Stimulated activated CD4-positive, alpha-beta T cell treated with anti-CD3 and anti-CD28 coated beads, Interleukin-4, amount 100 ng/mL, for 24 hours (primary cell): ENCODE results near the gene USP2.

Experiments used
- DNase-seq: peaks from one replicate; pipeline ENCODE4 v3.0.0-alpha.2; 2020

USP2 gene

DNA sequence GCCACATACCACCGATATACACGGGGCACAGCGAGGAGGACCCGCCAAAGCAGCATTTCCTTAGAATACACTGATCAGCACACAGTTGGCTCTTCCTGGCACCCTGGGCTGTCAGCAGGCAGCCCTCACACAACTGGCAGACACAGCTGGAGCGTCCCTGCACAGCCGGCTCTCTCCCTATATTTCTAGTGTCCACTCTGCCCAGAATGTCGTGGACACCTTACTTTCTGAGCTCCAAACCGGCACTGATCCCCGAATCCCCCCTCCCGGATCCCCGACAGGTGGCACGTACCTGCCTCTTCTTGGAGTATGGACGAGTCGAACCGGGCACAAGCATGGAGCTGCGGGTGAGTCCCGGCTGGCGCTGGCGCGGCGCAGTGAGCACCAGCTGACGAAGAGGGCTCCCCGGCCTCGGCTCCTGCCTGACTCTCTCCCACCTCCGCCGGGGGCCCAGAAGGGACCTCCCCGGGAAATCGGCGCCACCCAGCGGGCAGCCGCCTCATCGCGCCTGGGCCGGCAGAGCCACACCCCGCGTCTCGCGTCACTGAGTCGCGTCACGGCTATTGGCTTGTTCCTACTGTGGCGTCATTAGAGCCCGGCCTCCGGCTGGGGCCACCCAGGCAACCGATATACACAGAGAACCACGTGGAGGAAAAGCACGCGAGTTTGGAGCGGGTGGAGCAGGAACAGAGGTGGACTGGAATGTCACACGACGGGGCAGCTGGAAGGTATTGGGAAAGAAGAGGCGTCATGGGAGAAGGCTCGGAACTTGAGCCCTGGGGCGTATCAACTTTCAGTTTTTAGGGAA, at the start of gene USP2:
USP2 (minus strand) TSS at position 510 of the 808 bp plus-strand sequence. CDS start 8,210 bp downstream, outside the sequence.
- DNase-seq, result peak; percentile 96

GRCh38 chr11:119427279-119427678, 45.8 kb upstream of the USP2 start:
- DNase-seq, result no peak

DNA sequence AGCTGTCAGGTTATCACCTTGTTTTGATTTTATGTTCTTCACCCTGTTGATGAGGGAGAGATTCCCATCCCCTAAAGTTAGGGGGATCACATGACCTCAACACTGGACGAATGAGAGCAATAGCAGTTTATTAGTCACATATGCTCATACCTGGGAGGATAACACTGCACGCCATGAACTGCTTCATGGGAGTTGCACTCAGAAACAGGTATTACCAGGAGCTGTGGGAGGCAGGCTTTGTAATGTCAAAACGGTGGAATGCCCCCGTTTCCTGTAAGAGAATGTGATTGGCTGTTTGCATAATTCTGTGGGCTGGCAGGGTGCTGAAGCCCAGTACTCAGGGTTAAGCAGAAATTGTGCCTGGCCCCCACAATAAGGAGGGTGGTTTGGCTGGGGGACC, 44.7 kb upstream of the USP2 start:
- DNase-seq, result no peak

GRCh38 chr11:119424775-119425174, 43.3 kb upstream of the USP2 start:
- DNase-seq, result no peak

GRCh38 chr11:119424276-119424675, 42.8 kb upstream of the USP2 start:
- no peak for DNase-seq

- DNase-seq, result no peak
These were observed 42.2 kb upstream of the USP2 start for GRCh38 chr11:119423509-119424254.

- DNase-seq, result no peak
These were observed 41.5 kb upstream of the USP2 start, which contains the start of gene THY1 for GRCh38 chr11:119422809-119423508. Gene THY1, minus strand, starts transcription at chr11:119423172. Its CDS starts 2,267 bp downstream, at chr11:119420905.

DNA sequence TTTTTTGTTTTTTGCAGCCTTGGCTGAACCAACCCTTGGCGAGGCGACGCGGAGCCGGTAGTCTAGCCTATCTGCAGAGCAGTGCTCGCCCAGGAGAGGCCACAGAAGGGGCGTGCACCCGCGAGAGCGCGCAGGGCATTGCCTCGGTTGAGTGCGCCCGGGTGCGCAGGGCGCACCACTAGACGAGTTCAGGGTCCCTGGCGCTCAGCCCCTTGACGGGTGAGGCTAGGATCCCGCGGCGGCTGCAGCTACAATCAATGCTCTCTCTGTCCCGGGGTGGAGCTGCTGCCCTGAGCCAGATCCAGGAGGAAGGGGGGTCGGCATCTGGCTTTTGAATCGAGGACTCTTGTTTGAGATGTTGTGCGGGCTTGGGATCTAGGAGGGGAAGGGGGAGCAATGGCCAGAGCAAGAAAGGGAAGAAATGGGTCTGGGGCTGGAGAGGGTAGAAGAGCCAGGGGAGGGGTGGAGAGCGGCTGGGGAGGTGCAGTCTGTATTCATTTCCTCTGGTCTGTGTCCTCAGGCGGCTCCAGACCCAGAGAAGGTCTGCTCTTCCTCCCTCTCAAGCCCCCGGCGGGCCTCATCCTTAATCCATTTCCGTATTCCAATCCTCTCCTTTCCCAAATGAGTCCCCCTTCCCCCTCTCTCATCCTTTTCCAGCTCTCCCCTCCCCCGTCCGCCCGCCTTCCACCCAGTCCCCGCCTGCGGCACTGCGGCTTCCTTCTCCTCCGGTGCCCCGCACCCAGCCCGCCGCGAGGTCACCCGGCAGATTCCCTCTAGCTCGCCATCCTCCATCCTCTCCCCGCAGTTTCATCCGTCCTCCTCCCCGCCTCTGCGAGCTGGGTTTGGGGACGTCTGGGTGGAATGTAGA, 40.7 kb upstream of the USP2 start:
- DNase-seq, result no peak

DNA sequence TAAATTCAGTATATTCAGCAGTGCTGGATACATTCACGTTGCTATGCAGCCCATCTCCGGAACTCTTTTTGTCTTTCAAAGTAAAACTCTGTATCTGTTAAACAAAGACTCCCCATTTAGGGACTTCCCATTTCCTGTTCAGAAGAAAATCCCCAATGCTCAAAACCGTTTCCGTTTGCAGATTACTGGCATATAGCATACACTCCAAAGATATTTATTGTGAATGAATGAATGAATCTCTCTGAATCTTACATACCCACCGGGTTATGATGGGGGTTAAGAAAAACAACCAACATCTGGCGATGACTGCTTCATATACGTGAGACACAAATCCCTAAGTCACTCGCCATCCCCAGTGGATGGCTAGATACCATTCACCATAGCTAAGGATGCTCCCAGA, 39.9 kb upstream of the USP2 start:
- DNase-seq, result no peak

GRCh38 chr11:119420631-119421030, 39.1 kb upstream of the USP2 start:
- no peak for DNase-seq

DNA sequence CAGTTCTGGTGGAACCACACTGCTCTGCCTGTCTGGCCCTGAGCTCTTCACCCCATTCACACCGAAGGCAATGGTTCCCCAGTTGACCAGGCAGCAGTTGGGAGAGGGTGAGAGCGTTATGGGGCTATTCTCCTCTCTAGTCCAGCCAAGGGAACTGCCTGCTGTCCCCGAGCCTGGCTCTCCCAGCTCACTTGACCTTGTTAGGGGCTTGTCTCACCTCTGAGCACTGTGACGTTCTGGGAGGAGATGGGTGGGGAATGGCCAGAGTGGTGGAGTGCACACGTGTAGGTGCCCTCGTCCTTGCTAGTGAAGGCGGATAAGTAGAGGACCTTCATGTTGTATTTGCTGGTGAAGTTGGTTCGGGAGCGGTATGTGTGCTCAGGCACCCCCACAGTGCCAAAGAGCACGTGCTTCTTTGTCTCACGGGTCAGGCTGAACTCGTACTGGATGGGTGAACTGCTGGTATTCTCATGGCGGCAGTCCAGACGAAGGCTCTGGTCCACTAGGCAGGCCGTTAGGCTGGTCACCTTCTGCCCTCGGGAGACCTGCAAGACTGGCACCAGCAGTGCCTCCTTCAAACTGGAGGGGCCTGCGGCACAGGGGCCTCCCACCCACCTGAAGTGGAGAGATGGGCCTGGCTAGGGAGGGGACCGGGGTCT, 38.5 kb upstream of the USP2 start:
- no peak for DNase-seq

GRCh38 chr11:119419246-119419645, 37.8 kb upstream of the USP2 start:
- no peak for DNase-seq

GRCh38 chr11:119418759-119419158, 37.3 kb upstream of the USP2 start:
- no peak for DNase-seq

GRCh38 chr11:119417726-119418540, 36.4 kb upstream of the USP2 start:
- DNase-seq, result no peak

GRCh38 chr11:119416606-119417580, 35.4 kb upstream of the USP2 start:
- DNase-seq, result no peak

GRCh38 chr11:119415966-119416365, 34.5 kb upstream of the USP2 start:
- no peak for DNase-seq

GRCh38 chr11:119415517-119415916, 34.0 kb upstream of the USP2 start:
- DNase-seq, result no peak

DNA sequence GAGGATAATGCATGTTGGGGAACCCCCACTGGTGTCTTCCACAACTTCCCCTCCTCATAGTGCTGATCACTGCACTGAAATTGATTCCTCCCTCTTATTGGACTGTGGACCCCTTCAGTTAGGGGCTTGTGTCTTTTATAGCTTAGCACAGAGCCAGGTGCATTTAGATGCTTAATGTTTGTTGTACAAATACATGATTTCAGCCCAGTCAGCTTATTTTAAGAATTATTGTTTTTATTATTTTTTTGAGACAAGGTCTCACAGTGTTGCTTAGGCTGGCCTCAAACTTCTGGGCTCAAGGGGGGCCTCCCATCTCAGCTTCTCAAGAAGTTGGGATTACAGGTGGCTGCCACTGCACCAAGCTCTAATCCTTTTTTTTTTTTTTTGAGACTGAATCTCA, 33.2 kb upstream of the USP2 start:
- DNase-seq, result no peak

- DNase-seq, result no peak
These were observed 32.8 kb upstream of the USP2 start for GRCh38 chr11:119414321-119414720.

DNA sequence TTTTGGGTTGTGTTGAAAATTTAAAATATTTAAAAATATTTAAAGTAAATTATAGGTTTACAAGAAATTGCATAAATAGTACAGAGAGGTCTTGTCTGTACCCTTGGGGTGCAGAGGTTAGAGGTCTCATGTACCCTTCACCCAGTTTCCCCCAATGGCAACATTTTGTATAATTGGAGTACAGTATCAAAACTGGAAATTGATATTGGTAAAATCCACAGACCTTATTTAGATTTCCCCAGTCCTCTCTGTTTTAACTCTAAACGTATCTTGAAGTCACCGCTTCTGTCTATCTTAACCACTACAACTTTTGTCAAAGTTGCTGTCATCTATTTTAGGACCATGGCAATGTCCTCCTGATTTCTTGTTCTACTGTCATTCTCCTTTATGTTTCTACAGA, 30.6 kb upstream of the USP2 start:
- no peak for DNase-seq
